GM23338 (cell line): ENCODE measurements around the gene BABAM1.

Experiments used
- CREB1 ChIP-seq: fragments of 250-450 bp; sonication (Bioruptor Pico); IDR thresholded peaks from 2 replicates; pipeline ENCODE4 v1.5.0; 2020; ENCODE audit warnings: low read depth, mild to moderate bottlenecking, moderate library complexity
- CTCF ChIP-seq, 2 experiments: fragments of 200-600 bp in 1 of 2; sonication (generic) in 1 of 2; conservative IDR thresholded peaks; 2 replicates each; pipeline versions ENCODE4 v1.5.1 to v1.6.1; 2016 to 2017; ENCODE audit warnings: antibody characterized with exemption in 2 of 2, low read depth in 2 of 2, mild to moderate bottlenecking in 2 of 2, moderate library complexity in 1 of 2
- ETS1 ChIP-seq: IDR thresholded peaks from 2 replicates; pipeline ENCODE4 v1.6.1; 2016; ENCODE audit warnings: antibody characterized with exemption
- EZH2 ChIP-seq: fragments of 200-600 bp; sonication (generic); IDR thresholded peaks from one replicate; pipeline ENCODE4 v1.8.0; 2017; ENCODE audit warnings: antibody characterized with exemption, mild to moderate bottlenecking, low read depth; ENCODE audit not compliant: unreplicated experiment
- POLR2AphosphoS5 ChIP-seq: IDR thresholded peaks from 2 replicates; pipeline ENCODE4 v1.6.1; 2016; ENCODE audit warnings: antibody characterized with exemption, low read depth
- REST ChIP-seq: IDR thresholded peaks from one replicate; pipeline ENCODE4 v1.6.1; 2018; ENCODE audit warnings: antibody characterized with exemption; ENCODE audit not compliant: unreplicated experiment
- ZNF331 ChIP-seq: fragments of 250-450 bp; sonication (Bioruptor Pico); IDR thresholded peaks from 2 replicates; pipeline ENCODE4 v1.5.0; 2020; ENCODE audit warnings: low read depth, mild to moderate bottlenecking, moderate library complexity

GRCh38 chr19:17240062-17240752, 27.0 kb upstream of the BABAM1 start:
- TF ChIP-seq ETS1 (no peak), CREB1 (CRISPR knock-in tag) (no peak), CTCF (conservative IDR thresholded peaks at IDR 0.05; ENCODE audit: low read depth in 2 of 2) (no peak), EZH2 (no peak), REST (no peak), POLR2AphosphoS5 (no peak), ZNF331 (no peak)
